ENCODE data around the gene KRTAP10-12.

The KRTAP10-12 gene

DNA sequence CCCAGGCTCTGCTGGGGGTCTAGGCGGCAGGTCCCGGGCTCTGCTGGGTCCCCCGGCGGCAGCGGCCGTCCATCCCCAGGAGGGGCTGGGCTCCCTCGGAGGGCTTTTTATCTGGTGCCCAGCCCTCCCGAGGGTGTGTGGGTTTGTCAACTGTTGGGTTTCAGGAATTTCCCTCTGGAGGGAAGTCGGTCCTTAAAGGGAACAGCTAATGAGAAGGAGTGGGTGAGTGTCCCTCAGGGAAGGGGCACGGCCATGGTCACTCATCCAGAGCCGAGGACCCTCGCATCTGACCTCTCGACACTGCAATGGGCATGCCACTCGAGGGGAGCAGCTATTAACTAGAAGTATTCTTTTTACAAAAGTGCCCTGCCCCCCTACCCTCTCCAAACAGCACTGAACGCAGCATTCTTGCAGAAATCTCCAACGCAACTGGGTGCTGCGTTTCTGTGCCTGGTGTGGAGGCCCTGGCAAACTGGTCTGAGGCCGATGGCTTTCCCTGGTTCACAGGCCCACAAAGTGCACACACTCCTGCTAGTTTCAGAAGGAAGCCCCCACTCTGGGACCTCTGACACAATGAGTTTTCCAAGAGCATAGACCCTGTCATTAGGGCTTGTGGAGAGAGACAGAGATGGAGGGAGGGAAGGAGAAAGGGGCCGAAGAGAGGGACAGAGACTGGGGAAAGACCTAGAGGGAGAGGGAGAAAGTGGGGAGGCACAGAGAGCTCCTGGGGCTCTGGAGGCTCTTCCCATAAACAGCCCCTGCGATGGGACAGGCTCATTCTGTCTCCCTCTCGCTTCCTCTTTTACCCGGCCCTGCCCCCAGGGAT is 15.4 kb downstream of the KRTAP10-12 start:
- no peak for DNase-seq

DNA sequence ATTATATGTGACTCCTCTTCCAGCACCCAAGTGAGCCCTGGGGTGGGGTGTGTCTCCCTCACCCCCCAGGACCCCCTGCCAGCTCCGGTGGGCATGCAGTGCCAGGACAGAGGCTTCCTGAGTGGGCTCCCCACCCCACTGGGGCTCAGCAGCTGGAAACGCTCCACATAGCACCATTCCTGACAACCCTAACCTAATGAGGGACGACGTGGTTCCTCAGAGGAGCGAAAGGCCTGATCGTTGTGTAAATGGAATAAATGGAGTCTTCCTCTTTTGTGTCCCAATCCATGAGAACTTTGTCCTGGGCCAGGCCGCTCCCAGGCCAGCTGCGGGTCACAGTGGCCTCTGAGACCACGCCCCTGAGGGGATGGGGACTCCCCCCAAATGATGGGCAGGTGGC is 16.2 kb downstream of the KRTAP10-12 start:
- no peak for DNase-seq

DNA sequence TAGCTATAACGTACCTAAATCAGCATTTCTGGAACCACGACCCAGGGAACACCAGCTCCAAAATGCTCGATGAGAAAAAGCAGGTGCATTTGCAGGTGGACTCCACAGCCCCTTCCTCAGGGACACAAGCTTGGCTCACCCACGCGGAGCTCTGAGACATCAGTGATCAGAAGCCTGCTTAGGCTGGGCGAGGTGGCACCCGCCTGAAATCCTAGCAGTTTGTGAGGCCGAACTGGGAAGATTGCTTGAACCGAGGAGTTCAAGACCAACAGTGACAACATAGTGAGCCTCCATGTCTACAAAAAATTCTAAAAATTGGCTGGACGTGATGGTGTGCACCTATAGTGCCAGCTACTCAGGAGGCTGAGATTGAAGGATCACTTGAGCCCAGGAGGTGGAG is 16.9 kb downstream of the KRTAP10-12 start:
- no peak for DNase-seq

DNA sequence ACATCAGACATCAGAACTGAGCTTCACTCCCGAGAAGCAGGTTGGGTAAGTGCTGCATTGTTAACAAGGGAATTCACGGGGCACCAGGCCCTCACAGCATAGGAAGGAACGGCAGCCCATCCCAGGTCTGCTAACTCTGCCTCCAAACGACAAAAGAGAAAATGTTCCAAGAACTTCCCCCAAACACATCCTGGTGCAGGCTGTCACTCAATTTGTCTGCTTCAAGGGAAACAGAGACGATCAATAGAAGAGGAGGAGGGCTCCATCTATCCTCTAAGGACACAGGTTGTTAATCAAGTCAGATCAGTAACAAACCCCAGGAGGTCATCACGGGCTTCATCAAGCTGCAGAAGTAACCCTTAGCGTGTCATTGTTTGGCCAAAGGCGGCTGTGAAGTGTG is 17.9 kb downstream of the KRTAP10-12 start:
- no peak for DNase-seq

DNA sequence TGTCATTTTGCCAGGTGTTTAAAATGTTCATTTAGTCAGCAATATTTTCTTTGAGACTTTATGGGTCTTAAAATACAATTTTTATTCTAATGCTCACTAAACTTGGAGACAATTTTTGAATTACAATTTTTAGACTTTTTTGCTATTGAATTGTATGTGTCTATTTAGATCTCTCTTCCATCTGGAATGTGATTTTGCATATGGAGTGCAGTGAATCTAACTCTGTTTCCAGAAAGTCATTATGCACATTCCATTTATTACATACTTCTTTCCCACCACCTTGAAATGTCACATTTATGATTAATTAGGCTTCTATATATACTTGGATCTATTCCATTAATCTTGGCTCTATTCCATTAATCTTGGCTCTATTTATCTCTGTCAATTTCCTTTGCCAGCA is 20.0 kb downstream of the KRTAP10-12 start:
- DNase-seq, result no peak

DNA sequence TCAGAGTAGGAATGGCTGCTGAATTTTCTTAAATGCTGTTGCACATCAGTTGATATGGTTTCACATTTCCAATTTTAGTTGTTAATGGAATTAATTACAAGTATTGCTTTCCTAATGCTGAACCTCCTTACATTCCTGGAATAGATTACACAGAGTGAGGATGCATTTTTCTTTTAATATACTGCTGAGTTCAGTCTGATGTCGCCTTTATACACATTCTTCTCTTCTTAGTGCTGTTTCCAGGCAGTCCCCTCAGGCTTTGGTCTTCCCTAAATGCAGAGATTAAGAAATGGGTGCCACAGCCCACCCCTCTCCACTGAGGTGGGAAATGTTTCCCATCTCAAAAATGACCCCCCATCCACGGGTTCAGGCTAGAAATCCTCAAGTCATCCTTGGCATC is 21.1 kb downstream of the KRTAP10-12 start:
- DNase-seq, result no peak

DNA sequence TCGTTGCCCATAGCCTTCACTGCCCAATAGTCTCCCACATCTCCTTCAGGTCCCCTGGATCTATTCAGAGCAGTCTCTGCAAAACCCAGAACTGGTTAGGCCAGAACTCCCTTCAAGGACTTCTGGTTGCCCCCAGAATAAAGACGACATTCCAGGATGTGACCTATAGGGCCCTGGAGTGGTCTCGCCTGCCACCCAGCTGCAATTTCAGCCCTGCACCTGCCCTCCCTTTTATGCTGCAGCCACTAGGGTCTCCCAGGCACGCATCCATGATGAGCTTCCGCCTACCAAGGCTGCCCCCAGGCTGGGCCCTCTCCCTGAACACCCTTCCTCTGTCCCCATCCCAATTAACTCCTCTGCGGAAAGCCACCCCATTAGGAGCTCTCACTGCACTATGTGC is 21.6 kb downstream of the KRTAP10-12 start:
- DNase-seq, result no peak

DNA sequence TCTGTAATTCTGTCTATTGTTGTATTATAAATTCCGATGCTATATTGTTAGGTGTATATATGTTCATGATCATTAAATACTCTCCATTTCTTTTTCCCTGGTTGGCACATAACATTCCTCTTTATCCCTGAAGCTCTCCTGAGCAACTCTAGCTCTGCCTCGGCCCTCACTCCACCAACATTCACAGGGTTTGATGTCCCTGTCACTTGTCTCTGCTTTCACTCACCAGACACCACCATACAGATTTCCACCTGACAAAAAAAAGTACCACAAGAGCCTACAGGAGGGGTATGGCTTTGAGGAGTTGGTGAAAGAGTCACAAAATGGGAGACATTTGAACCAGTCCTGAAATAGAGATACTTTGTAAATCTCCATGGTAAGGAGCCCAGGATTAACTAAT is 23.2 kb downstream of the KRTAP10-12 start:
- DNase-seq, result no peak

DNA sequence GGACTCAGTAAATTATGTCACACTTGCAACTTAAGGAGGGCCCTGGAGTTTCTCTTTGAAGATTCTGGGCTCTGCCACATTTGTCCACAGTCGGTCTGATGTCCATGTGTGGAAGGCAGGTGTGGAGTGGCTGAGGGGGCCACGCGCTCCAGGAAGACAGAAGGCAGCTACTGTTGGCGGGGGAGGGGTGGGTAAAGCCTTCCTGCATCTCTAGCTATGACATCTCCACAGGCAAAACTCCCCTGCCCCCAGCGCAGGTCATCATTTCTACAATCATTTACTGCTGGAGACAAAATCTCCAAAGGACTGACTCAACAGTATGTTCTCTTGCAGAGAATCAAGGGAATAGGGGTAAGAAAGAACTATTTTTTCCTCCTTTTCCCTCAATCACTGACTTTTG is 25.8 kb downstream of the KRTAP10-12 start:
- no peak for DNase-seq

DNA sequence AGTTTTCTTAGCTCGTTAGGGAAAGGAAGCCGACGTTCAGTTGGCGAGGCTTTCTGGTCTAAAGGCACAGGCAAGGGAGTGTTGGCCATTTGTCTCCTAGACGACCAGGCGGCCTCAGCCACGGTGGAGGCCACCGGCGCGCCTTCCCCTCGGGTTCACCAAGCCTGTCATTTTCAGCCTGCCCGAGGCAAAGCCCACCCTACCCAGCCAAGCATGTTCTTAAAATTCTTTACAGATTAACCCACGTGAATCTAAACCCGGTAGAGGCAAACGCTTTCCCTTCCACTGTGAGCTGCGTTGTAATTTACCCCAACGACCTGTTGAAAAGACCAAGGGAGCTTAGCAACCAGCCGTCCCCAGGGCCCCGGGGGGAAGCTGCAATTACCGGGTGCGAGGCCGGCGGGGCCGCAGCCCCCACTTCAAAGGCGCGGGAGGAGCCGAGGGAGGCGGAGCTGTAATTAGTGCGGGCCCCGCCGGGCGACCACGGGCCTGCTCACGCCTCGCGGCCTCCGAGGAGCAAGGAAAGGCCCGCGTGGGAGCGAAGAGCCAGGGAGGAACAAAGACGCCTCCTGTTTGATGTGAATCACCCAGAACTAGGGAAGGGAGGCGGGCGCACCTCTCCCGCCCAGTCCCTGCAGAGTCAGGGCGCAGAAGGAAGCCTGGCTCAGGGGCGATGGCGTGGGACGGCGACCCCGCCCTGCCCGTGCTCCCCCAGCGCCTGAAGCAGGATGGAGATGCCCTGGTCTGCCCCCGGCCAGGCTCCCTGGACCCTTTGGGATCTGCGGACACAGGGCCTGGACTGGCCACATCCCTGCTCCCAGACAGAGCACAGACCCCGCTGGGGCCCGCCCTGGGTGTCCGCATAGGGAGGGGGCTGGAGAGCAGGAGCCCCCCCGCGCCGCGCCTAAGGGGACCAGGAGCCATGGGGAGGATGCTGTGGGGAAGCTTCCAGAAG is 26.5 kb downstream of the KRTAP10-12 start:
- DNase-seq, result peak in 1 of 5 experiments; percentile 28

DNA sequence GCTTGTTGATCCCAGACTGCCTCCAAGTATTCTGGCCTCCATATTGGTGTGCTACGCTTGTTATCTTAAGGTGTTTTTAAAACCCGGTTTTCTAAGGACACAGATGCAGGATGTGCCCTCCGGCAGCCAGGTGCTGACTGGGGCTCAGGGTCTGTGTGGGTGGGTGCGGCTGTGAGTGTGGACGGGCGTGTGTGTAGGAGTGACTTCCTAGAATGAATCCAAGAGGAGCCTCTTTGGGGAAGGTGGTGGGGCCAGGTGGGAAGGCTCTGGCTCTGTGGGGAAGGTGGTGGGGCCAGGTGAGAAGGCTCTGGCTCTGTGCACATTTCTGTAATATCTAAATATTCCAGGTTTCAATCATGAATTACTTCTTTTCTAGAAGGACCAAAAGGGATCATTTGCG is 27.2 kb downstream of the KRTAP10-12 start:
- DNase-seq, result no peak

DNA sequence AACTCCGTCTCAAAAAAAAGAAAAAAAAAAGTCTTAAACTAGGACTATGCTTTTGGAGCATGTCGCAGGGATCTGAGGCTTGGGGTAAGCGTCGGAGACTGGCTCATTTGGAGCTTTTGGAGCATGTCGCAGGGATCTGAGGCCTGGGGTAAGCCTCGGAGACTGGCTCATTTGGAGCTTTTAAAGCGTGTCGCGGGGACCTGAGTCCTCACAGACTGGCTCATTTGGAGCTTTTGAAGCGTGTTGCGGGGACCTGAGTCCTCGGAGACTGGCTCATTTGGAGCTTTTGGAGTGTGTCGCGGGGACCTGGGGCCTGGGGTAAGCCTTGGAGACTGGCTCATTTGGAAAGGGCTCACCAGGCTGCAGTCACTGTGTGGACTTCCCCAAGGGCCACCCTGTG is 28.0 kb downstream of the KRTAP10-12 start:
- DNase-seq, result no peak

DNA sequence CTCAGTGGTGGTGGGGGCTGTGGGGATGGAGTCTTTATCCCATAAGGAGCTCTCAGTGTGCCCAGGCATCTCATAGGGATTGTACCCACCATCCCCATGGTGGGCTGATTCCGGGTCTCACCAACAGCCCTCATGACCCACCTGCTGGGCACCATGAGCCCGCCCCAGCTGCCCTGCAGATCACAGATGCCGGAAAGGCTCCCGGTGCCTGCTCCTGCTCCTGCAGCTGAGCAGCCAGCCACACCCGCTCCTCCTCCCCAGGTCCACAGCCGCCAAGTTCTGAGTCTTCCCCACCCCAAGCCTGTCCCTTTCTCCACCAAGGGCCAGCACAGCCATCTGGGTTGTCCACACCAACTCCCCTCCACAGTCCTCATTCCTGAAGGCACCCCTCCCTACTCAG is 29.9 kb downstream of the KRTAP10-12 start:
- no peak for DNase-seq

DNA sequence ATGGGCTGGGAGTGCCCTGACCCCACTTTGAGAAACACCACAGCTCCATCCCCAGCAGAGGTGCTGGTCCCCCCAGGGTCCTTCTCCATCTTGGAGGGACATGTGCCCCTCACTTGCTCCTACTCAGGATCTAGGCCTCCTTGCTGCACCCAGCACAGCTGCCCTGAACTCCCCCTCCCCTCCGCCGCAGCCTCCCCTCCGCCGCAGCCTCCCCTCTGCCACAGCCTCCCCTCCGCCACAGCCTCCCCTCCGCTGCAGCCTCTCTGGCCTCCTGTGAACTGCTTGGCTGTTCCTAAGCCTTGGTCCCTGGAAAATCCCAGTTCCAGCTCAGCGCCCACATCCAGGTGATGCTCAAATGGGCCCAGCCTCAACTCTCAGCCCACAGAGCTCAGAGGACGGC is 30.3 kb downstream of the KRTAP10-12 start:
- no peak for DNase-seq

DNA sequence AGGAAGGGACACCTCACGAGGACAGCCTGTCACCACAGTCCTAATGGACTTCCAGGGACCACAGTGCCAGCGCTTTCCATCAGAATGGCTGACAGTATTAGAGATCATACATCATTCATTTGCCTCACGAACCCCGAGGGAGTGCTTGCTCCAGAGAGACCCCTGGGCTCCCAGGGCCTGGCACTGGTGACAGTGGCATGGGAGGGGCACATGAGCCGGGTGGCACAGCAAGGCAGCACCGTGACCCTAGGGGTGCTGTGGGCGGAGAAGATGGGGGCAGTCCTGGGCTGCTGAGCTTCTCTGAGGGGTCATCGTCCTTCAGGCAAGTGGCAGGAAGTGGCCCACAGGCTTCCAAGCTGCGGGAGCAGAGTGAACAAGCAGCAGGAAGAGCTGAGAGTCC is 30.8 kb downstream of the KRTAP10-12 start:
- no peak for DNase-seq

DNA sequence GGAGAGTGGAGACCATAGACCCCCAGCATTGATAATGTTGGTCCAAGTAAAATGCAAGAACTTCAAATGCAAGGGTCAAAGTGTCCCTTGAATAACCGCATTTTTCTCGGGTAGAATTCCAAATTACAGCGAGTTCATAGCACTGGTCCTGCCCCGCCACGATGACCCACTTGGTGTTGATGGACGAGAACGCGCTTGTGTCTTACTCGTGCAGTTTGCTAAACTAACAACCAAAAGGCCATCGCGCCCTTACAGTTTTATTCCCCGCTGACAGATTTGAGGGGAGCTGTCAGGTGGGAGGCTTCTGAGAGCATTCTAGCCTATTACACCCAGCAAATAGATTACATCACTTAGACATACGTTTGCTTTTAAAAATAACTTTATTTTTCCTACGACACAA is 31.7 kb downstream of the KRTAP10-12 start:
- DNase-seq, result no peak

DNA sequence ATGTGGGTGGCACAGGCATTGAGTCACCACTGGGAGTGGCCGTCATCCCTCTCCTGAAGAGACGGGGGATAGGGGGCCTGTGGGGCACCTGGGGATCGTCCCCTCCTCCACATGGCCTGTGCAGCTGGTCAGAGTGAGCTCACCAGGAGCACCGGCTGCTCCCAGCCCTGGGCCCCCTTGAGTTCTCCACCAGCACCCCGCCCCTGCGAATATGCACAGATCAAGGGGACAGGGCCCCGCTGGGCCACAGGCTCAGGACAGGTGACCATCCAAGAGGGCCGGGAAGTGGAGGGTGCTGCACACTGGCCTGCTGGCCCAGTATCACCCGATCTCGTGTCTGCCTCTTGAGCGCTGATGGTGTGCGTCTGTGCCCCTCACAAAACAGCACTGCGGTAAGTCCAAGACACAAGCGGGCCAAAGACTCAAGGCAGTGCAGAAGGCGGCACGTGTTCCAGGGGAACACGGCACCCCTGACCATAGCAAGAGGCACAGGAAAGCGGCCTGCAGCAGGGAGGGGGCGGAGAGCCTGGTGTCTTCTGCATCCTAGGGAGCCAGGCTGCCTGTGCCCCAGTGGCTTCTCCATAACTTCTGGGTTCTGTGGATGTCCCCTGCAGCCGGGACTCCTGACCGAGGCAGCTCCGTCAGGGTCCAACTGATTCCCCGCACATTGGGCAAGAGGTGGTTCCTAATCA is 32.5 kb downstream of the KRTAP10-12 start:
- no peak for DNase-seq

DNA sequence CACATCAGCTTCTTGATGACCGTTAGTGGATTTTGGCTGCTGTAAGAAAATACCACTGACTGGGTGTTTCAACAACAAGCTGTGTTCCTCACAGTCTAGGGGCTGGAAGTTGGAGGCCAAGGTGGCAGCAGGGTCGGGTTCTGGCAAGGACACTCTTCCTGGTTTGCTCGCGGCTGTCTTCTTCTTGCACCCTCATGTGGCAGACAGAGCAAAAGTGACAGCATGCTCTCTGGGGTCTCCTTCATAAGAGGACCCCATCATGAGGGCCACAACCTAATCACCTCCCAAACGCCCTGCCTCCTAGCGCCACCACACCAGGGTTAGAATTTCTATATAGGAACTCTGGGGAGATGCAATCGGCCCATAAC is 33.0 kb downstream of the KRTAP10-12 start:
- no peak for DNase-seq

DNA sequence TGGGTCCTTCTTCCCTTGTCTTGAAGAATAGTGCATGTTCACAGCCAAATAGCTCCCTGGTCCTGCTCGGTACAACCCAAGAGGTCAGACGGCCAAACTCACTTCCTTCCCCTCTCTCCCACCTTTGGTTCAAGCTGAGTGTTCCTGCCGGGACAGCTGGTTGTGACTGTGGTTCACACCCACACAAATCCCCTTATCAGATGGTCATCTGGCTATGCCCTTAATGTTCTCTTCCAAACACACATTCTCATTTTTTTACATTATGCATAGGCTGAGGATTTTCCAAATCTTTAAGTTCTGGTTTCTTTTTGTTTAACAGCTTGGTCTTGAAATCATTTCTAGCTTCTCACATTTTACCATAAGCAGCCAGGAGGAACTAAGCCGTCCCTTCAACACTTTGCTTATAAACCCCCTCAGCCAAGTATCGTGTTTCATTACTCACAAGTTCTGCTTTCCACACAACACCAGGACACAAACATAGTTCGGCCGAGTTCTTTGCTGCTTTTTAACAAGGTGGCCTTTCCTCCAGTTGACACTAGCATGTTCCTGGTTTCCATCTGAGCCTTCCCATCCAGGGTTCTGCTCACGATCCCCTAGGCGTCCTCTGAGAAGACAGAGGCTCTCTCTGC is 34.1 kb downstream of the KRTAP10-12 start:
- no peak for DNase-seq

DNA sequence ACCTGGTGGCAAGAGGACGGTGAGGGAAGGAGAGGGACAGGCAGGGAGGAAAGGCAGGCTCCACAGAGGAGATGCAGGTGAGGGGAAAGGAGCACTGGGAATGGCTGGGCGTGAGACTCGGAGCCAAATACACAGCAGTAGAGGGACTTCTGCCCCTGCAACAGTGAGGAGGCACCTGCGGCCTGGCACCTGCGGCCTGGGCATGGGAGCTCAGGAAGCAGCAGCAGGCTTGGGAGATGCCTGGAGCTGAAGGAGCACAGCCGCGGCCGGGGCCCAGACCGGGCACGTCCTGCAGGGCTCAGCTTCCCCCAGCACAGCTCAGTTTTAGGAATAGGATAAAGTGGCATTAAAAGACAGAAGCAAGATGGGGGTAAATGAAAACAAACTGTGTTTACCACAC is 35.3 kb downstream of the KRTAP10-12 start:
- DNase-seq, result no peak

DNA sequence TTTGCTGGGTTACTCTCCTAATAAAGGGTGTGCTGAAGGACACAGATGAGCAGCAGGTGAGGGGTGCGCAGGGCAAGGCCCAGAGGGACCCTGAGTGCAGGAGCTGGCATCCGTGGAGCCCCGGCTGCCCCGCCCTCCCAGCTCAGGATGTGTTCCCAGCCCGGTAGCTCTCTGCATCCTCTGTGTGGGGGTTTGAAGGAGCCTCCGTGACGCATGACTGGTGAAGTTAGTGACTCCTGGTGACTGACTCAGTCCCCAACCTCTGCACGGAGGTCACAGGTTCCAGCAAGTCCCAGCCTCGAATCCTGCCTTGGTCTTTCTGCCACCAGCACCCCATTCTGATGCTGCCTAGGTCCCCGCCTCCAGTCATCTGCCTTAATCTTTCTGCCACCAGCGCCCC is 36.0 kb downstream of the KRTAP10-12 start:
- DNase-seq, result no peak

DNA sequence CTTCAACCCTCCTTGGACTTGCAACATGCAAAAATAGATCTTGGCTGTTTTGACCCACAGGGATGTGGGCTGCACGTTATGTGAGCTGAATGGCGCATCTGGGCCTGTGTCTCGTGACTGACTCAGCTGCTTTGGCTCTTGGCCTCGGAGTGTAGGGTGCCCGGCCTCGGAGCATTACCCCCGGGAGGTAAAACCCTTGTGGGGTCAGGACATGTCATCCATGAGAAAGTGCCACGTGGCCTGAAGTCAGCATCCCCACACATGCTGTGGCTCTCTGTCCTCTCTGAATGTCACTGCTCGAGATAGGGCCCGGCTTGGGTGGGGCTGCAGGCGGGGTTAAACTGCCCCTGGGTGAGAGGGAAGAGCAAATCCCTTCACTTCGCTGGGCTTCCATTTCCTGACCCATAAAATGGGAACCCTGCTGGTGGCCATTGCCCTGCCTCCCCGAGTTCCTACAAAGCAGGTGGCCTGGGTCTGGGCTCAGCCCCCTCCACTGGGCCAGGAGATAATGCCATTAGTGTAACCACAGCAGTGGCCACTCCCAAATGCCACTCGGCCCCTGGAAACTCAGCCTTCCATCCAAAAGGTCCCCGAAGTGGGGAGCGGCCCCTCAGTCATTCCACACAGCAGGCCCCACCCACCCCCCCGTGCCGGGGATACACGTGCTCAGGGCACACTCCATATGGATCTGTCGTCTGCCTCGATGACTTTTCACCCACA is 37.2 kb downstream of the KRTAP10-12 start:
- DNase-seq, result no peak
